Neuronal stem cell (in vitro differentiated cells): ENCODE data around the gene PRR33.
A peak's percentile ranks its signal among the peaks of the same experiment; 100 is the strongest.

Experiments
- DNase-seq: peaks from one replicate; pipeline ENCODE4 v3.0.0-alpha.2; 2013; ENCODE audit warnings: low spot score
- H2AFZ ChIP-seq: one replicate; pipeline ENCODE4 v1.6.1; 2013; ENCODE audit warnings: mild to moderate bottlenecking, low read length, inconsistent platforms
- H2AK5ac ChIP-seq: 2 replicates; pipeline ENCODE4 v1.6.1; 2013; ENCODE audit warnings: low read depth, mild to moderate bottlenecking, inconsistent platforms, low read length, moderate library complexity, mixed read lengths
- H2BK120ac ChIP-seq: 2 replicates; pipeline ENCODE4 v1.6.1; 2013; ENCODE audit warnings: low read depth, mild to moderate bottlenecking, inconsistent platforms, low read length, moderate library complexity, mixed read lengths
- H2BK12ac ChIP-seq: one replicate; pipeline ENCODE4 v1.6.1; 2013; ENCODE audit warnings: low read length, inconsistent platforms
- H2BK15ac ChIP-seq: 2 replicates; pipeline ENCODE4 v1.6.1; 2013; ENCODE audit warnings: mild to moderate bottlenecking, low read length, inconsistent platforms, mixed read lengths
- H2BK5ac ChIP-seq: one replicate; pipeline ENCODE4 v1.6.1; 2013; ENCODE audit warnings: inconsistent platforms, mild to moderate bottlenecking, low read length, moderate library complexity
- H3K14ac ChIP-seq: one replicate; pipeline ENCODE4 v1.6.1; 2013; ENCODE audit warnings: low read length, inconsistent platforms
- H3K18ac ChIP-seq: 2 replicates; pipeline ENCODE4 v1.6.1; 2013; ENCODE audit warnings: low read length, inconsistent platforms
- H3K23ac ChIP-seq: 2 replicates; pipeline ENCODE4 v1.6.1; 2013; ENCODE audit warnings: low read depth, mild to moderate bottlenecking, mixed read lengths, low read length, inconsistent platforms; ENCODE audit not compliant: poor library complexity
- H3K27ac ChIP-seq: replicated peaks from 3 replicates; pipeline ENCODE4 v1.5.1; 2013; ENCODE audit warnings: low read length, inconsistent platforms
- H3K27me3 ChIP-seq, 3 experiments: 2 replicates each; pipeline ENCODE4 v1.6.1; 2013; ENCODE audit warnings: low read length in 3 of 3, mild to moderate bottlenecking in 2 of 3, inconsistent platforms in 1 of 3, low read depth in 1 of 3, mixed read lengths in 1 of 3, moderate library complexity in 1 of 3; ENCODE audit not compliant: control insufficient read depth in 3 of 3, insufficient read depth in 3 of 3
- H3K36me3 ChIP-seq, 2 donors: replicated peaks in 1 of 2; 2 replicates each; pipeline ENCODE4 v1.6.1; 2013; ENCODE audit warnings: low read length in 2 of 2; ENCODE audit not compliant: control insufficient read depth in 2 of 2, insufficient read depth in 2 of 2
- H3K4ac ChIP-seq: 2 replicates; pipeline ENCODE4 v1.6.1; 2013; ENCODE audit warnings: inconsistent platforms, mild to moderate bottlenecking, low read length, moderate library complexity
- H3K4me1 ChIP-seq, 2 donors: 1 replicate in 1 of 2; 2 replicates in 1 of 2; pipeline ENCODE4 v1.6.1; 2013; ENCODE audit warnings: low read length in 2 of 2, low read depth in 1 of 2; ENCODE audit not compliant: control insufficient read depth in 2 of 2, insufficient read depth in 1 of 2
- H3K4me2 ChIP-seq: one replicate; pipeline ENCODE4 v1.6.1; 2013; ENCODE audit warnings: mild to moderate bottlenecking, low read length, inconsistent platforms; ENCODE audit not compliant: insufficient read depth, poor library complexity, severe bottlenecking
- H3K4me3 ChIP-seq, 2 donors: 2 replicates each; pipeline ENCODE4 v1.5.1; 2013; ENCODE audit warnings: low read length in 2 of 2, mild to moderate bottlenecking in 2 of 2, inconsistent platforms in 1 of 2, moderate library complexity in 1 of 2
- H3K79me1 ChIP-seq: one replicate; pipeline ENCODE4 v1.6.1; 2013; ENCODE audit warnings: low read depth, mild to moderate bottlenecking, inconsistent platforms, low read length, moderate library complexity
- H3K9ac ChIP-seq: one replicate; pipeline ENCODE4 v1.6.1; 2013; ENCODE audit warnings: mild to moderate bottlenecking, low read depth, low read length, inconsistent platforms; ENCODE audit not compliant: poor library complexity
- H3K9me3 ChIP-seq, 2 donors: replicated peaks in 1 of 2; 2 replicates each; pipeline versions ENCODE3 to v1.6.1; 2013; ENCODE audit warnings: low read length in 2 of 2, mild to moderate bottlenecking in 2 of 2, inconsistent platforms in 1 of 2, low read depth in 1 of 2, mixed read lengths in 1 of 2, moderate library complexity in 1 of 2; ENCODE audit not compliant: control insufficient read depth in 2 of 2, insufficient read depth in 1 of 2
- H4K8ac ChIP-seq: one replicate; pipeline ENCODE4 v1.6.1; 2013; ENCODE audit warnings: low read depth, mild to moderate bottlenecking, inconsistent platforms, low read length, moderate library complexity
- H4K91ac ChIP-seq: one replicate; pipeline ENCODE4 v1.6.1; 2013; ENCODE audit warnings: low read length, low read depth, mild to moderate bottlenecking, inconsistent platforms; ENCODE audit not compliant: poor library complexity
- WGBS, 2 donors: extraction: QIAGEN DNeasy Blood & Tissue Kit; methylation state at CpG; one replicate each; pipeline ENCODE4 v1.1.7; 2013; ENCODE audit warnings: missing lambda C conversion rate in 2 of 2, mixed read lengths in 1 of 2; ENCODE audit not compliant: insufficient read length in 2 of 2, insufficient replicate concordance in 1 of 2; ENCODE audit errors: extremely low coverage in 2 of 2; 5-methylcytosine and 5-hydroxymethylcytosine counted together

Gene PRR33

DNA sequence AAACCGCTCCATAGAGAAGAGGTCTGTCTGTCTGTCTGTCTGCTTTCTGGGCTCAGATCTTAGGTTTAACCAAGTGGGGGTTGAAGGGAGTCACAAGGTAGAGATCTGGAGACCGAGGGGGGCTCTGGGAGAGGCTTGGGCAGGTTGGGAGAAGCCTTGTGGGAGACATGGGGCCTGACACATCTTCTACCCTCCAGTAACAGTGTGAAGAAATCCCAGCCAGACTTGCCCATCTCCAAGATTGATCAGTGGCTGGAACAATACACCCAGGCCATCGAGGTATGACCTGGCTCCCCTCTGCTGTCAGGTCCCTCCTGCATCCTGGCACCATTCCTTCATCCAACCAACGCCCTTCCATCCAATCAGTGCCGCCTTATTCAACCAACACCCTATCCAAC, 7.4 kb downstream of the PRR33 start:
- Histone ChIP-seq H3K27ac (no peak overlapping the region), H3K23ac (no peak overlapping the region), H2BK15ac (no peak overlapping the region), H2BK120ac (no peak overlapping the region), H2BK12ac (no peak overlapping the region), H3K79me1 (no peaks in the 10 kb centered on the region), H3K36me3 (no peaks in the 10 kb centered on the region), H3K9me3 (no peaks in the 10 kb centered on the region), H3K9ac (no peak overlapping the region), H3K4me2 (no peak overlapping the region), H4K91ac (no peak overlapping the region), H3K18ac (no peak overlapping the region), H3K4ac (no peak overlapping the region), H3K4me1 (peaks cover 0 to 4% of the 10 kb centered on the region in 2 donors), H2AK5ac (no peak overlapping the region), H3K14ac (no peak overlapping the region), H2AFZ (no peak overlapping the region), H3K4me3 (no peak overlapping the region), H2BK5ac (no peak overlapping the region), H4K8ac (no peak overlapping the region), H3K27me3 (peaks cover 0 to 20% (median 5%) of the 10 kb centered on the region in 3 experiments)
- no CpG with 5 or more reads among the region's 5 CpGs for WGBS, 2 donors
- no peak for DNase-seq

DNA sequence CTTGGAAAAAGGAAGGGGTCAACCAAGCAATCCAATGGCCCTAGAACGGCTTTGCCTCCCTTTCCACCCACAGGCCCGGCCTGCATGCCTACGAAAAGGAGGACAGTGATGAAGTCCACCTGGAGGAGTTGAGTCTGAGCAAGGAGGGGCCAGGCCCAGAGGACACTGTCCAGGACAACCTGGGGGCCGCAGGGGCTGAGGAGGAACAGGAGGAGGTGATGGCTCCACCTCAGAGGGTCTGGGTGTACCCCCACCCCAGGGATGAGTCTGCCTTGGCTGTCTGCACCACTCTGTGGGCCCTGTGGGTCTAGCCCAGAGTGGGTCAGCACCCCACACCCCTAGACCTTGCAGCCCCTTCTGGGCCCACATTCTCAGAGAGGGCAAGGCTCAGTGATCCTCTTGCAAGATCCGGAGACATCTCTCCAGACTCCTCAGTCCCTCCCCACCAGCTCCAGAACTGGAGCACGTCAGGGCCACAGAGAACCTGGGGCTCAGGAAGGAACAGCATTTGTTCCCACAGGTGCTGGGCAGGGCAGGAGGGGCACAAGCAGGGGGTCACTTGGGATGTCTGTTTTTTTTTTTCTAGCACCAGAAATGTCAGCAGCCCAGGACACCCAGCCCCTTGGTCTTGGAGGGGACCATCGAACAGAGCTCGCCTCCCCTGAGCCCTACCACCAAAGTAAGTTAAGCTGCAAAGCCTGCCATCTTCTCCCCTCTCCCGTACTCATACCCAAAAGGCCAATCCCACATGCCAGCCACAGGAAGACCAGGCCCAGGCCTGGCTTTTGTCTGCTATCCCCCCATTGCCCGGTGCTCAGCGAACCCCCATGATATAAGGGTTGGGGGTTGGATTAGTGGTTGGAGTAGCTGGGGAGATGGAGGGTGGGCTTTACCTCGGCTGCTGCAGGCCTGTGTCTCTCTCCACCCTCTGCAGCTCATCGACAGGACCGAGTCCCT, 8.1 kb downstream of the PRR33 start:
- Histone ChIP-seq H3K27ac (no peak overlapping the region), H3K9ac (no peak overlapping the region), H3K4ac (no peak overlapping the region), H3K14ac (no peak overlapping the region), H2BK15ac (peak overlapping the region; percentile 93), H2BK120ac (no peak overlapping the region), H3K4me1 (peaks cover 0 to 4% of the 10 kb centered on the region in 2 donors), H3K4me3 (peak overlapping the region in 1 of 2 donors; percentile 33), H3K18ac (peak overlapping the region; percentile 1), H2AK5ac (peak overlapping the region; percentile 97), H2AFZ (no peak overlapping the region), H3K79me1 (no peaks in the 10 kb centered on the region), H3K36me3 (no peaks in the 10 kb centered on the region), H4K91ac (peak overlapping the region; percentile 26), H2BK12ac (peak overlapping the region; percentile 98), H3K4me2 (no peak overlapping the region), H2BK5ac (peak overlapping the region; percentile 88), H3K9me3 (no peaks in the 10 kb centered on the region), H3K27me3 (peaks cover 0 to 17% (median 5%) of the 10 kb centered on the region in 3 experiments), H3K23ac (no peak overlapping the region), H4K8ac (no peak overlapping the region)
- DNase-seq: no peak
- WGBS, 2 donors: no CpG with 5 or more reads among the region's 14 CpGs

- Histone ChIP-seq H3K9me3 (no peaks in the 10 kb centered on the region), H3K4me1 (peaks cover 1 to 5% of the 10 kb centered on the region in 2 donors), H3K36me3 (no peaks in the 10 kb centered on the region), H2BK15ac (peak overlapping the region; percentile 98), H3K27me3 (peaks cover 0 to 8% (median 5%) of the 10 kb centered on the region in 3 experiments), H2BK120ac (peak overlapping the region; percentile 87), H3K14ac (peak overlapping the region; percentile 75), H2BK5ac (peak overlapping the region; percentile 88), H2BK12ac (peak overlapping the region; percentile 98), H3K27ac (no peak overlapping the region), H3K18ac (peak overlapping the region; percentile 83), H2AFZ (peak overlapping the region; percentile 88), H3K79me1 (no peaks in the 10 kb centered on the region), H3K4me3 (no peak overlapping the region), H3K9ac (peak overlapping the region; percentile 50), H3K23ac (peak overlapping the region; percentile 80), H2AK5ac (peak overlapping the region; percentile 97), H3K4ac (peak overlapping the region; percentile 89), H3K4me2 (no peak overlapping the region), H4K91ac (no peak overlapping the region), H4K8ac (no peak overlapping the region)
- WGBS, 2 donors: no CpG with 5 or more reads among the region's 23 CpGs
- DNase-seq: peak; percentile 82
These were observed 9.1 kb downstream of the PRR33 start for GRCh38 chr11:1882265-1883238.
